ENCODE results near the gene WDR7. TPM values are rescaled to one million over a fixed set of nuclear protein-coding genes. Genes with fewer than 3 reads are reported as not detected.

WDR7 gene
- total RNA-seq, 1 donor from 2014 or later, result 13.5 TPM

- H3K27me3 ChIP-seq, result no peaks in the 10 kb centered on the region
- no peaks in the 10 kb centered on the region for H3K36me3 ChIP-seq
- intact Hi-C loops (cut with DNase I), result loop anchor here (10.0 kb wide), 1 partner anchor 48 kb away; no protein-coding TSS in a partner anchor
These were observed 11.7 kb downstream of the WDR7 start for GRCh38 chr18:56662902-56663301.

GRCh38 chr18:56672391-56672790 is 21.2 kb downstream of the WDR7 start:
- TF ChIP-seq, protein P1, sequence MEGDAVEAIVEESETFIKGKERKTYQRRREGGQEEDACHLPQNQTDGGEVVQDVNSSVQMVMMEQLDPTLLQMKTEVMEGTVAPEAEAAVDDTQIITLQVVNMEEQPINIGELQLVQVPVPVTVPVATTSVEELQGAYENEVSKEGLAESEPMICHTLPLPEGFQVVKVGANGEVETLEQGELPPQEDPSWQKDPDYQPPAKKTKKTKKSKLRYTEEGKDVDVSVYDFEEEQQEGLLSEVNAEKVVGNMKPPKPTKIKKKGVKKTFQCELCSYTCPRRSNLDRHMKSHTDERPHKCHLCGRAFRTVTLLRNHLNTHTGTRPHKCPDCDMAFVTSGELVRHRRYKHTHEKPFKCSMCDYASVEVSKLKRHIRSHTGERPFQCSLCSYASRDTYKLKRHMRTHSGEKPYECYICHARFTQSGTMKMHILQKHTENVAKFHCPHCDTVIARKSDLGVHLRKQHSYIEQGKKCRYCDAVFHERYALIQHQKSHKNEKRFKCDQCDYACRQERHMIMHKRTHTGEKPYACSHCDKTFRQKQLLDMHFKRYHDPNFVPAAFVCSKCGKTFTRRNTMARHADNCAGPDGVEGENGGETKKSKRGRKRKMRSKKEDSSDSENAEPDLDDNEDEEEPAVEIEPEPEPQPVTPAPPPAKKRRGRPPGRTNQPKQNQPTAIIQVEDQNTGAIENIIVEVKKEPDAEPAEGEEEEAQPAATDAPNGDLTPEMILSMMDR (IDR thresholded peaks at IDR 0.05), result no peak
- H3K4me3 ChIP-seq, result no peak overlapping the region
- no peaks in the 10 kb centered on the region for H3K4me1 ChIP-seq
- no peaks in the 10 kb centered on the region for H3K9me3 ChIP-seq
- DNase-seq (ENCODE audit: low spot score in 2 of 2), result no peak
- H3K27me3 ChIP-seq, result no peaks in the 10 kb centered on the region
- H3K36me3 ChIP-seq, result peaks cover 4 to 8% of the 10 kb centered on the region in 2 donors
- intact Hi-C loops (cut with DNase I), result no loop called here
- no peak overlapping the region for H3K27ac ChIP-seq

More at GRCh38 chr18:56662902-56663301, 11.7 kb downstream of the WDR7 start:
- Histone ChIP-seq H3K9me3 (no peaks in the 10 kb centered on the region), H3K4me1 (no peaks in the 10 kb centered on the region), H3K4me3 (no peak overlapping the region), H3K27ac (no peak overlapping the region)
- DNase-seq (ENCODE audit: low spot score in 2 of 2), result no peak
- TF ChIP-seq, protein P1 (IDR thresholded peaks at IDR 0.05), result no peak

- H3K27me3 ChIP-seq, result no peaks in the 10 kb centered on the region
- H3K27ac ChIP-seq, result no peak overlapping the region
- H3K4me1 ChIP-seq, result no peaks in the 10 kb centered on the region
- peaks cover 0 to 3% of the 10 kb centered on the region in 2 donors for H3K9me3 ChIP-seq
- DNase-seq (ENCODE audit: low spot score in 2 of 2), result no peak
- H3K36me3 ChIP-seq, result peaks cover 4 to 8% of the 10 kb centered on the region in 2 donors
- TF ChIP-seq, protein P1 (IDR thresholded peaks at IDR 0.05), result no peak
- no peak overlapping the region for H3K4me3 ChIP-seq
- intact Hi-C loops (cut with DNase I), result no loop called here
These were observed 21.8 kb downstream of the WDR7 start for GRCh38 chr18:56672981-56673380.

DNA sequence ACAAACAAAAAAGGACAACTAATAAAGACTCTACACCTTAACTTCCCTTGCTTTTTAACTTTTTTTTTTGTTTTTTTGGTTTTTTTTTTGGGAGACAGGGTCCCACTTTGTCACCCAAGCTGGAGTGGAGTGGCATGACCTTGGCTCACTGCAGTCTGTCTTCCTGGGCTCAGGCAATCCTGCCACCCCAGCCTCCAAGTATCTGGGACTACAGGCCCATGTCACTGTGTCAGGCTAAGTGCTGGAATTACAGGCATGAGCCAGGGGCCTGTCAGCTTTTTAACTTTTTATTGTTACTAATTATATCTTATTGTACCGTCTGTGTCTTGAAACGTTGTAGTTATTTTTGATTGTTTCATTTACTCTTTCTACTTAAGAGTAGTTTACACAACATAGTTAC is 25.5 kb downstream of the WDR7 start:
- no peaks in the 10 kb centered on the region for H3K4me1 ChIP-seq
- no peak overlapping the region for H3K27ac ChIP-seq
- peaks cover 4 to 8% of the 10 kb centered on the region in 2 donors for H3K36me3 ChIP-seq
- intact Hi-C loops (cut with DNase I), result no loop called here
- no peak overlapping the region for H3K4me3 ChIP-seq
- TF ChIP-seq, protein P1 (IDR thresholded peaks at IDR 0.05), result no peak
- H3K9me3 ChIP-seq, result peaks cover 0 to 3% of the 10 kb centered on the region in 2 donors
- DNase-seq (ENCODE audit: low spot score in 2 of 2), result no peak
- no peaks in the 10 kb centered on the region for H3K27me3 ChIP-seq

DNA sequence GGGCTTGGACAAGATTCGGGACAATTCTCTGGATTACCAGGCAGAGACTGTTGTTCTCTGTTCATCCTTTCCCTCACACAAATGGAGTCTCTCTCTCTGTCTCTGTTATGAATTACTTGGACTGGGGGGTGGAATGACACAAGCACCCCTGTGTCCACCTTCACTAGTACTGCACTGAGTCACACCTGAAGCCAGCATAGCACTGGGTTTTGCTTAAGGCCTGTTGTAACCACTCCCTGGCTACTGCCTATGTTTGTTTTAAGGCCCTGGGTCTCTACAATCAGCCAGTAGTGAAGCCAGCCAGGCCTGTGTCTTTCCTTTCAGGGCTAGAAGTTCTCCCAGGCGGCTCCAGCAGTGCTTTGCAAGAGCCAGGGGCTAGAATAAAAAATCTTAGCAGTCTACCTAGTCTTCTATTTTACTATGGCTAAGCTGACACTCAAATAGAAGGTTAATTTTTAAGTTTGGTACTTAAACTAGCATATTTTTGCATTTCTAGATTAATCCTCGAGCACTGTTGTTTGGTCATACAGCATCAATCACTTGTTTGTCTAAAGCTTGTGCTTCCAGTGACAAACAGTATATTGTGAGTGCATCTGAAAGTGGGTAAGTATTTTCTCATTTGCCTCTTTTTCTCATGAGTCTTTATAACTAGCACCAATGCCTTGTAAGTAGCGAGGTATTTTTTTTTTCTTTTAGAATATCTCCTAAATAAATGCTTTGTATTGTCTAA is 27.8 kb downstream of the WDR7 start:
- Histone ChIP-seq H3K9me3 (peaks cover 0 to 3% of the 10 kb centered on the region in 2 donors), H3K4me3 (no peak overlapping the region), H3K27ac (no peak overlapping the region), H3K36me3 (peaks cover under 1 to 10% of the 10 kb centered on the region in 2 donors), H3K27me3 (no peaks in the 10 kb centered on the region), H3K4me1 (no peaks in the 10 kb centered on the region)
- TF ChIP-seq, protein P1 (IDR thresholded peaks at IDR 0.05), result no peak
- intact Hi-C loops (cut with DNase I), result no loop called here
- DNase-seq (ENCODE audit: low spot score in 2 of 2), result no peak

All from ascending aorta (tissue), 2 donors.